SK-N-SH (cell line): Measurements from ENCODE around the gene PDXP. TPM values are rescaled to one million over a fixed set of nuclear protein-coding genes. Genes with fewer than 3 reads are reported as not detected.

Experiments used
- CTCF ChIA-PET: fragments of 300-600, 350-600 bp; formaldehyde crosslinking; extraction: SDS; loops from one replicate; lab custom pipeline; 2021; lab: Yijun Ruan, JAX
- POLR2A ChIA-PET: fragments of 350-600 bp; sonication (Branson Sonifier 250); formaldehyde crosslinking; extraction: SDS; loops from one replicate; lab custom pipeline; 2020; ENCODE audit warnings: antibody characterized with exemption, inconsistent platforms; lab: Yijun Ruan, JAX
- DNase-seq: peaks from one replicate; pipeline ENCODE4 v3.0.0; 2012
- H2AFZ ChIP-seq: fragments of 200-600 bp; sonication (generic); 2 replicates; pipeline ENCODE4 v1.8.1; 2016; ENCODE audit warnings: antibody characterized with exemption, mild to moderate bottlenecking, low read depth
- H3F3A ChIP-seq: fragments of 200-600 bp; sonication (generic); replicated peaks from 2 replicates; pipeline ENCODE3; 2016; ENCODE audit warnings: antibody characterized with exemption, mild to moderate bottlenecking; ENCODE audit not compliant: insufficient read depth
- H3K27ac ChIP-seq, 2 experiments: fragments of 200-500 bp in 1 of 2; fragments of 200-600 bp in 1 of 2; sonication (Bioruptor generic) in 1 of 2; sonication (generic), shearing (Covaris generic) in 1 of 2; 2 replicates each; pipeline versions ENCODE4 v1.5.1 to v1.6.1; 2014 to 2016; ENCODE audit warnings: low read depth in 2 of 2, inconsistent platforms in 1 of 2, low read length in 1 of 2, mild to moderate bottlenecking in 1 of 2, mixed read lengths in 1 of 2
- H3K27me3 ChIP-seq: fragments of 200-600 bp; sonication (generic), shearing (Covaris generic); 2 replicates; pipeline ENCODE4 v1.6.1; 2016; ENCODE audit warnings: mixed run types; ENCODE audit not compliant: insufficient read depth
- H3K36me3 ChIP-seq, 2 experiments: fragments of 200-500 bp in 1 of 2; fragments of 200-600 bp in 1 of 2; sonication (Bioruptor generic) in 1 of 2; sonication (generic) in 1 of 2; replicated peaks in 1 of 2; 2 replicates each; pipeline versions ENCODE3 to v1.5.1; 2014 to 2016; ENCODE audit warnings: low read length in 1 of 2, mild to moderate bottlenecking in 1 of 2; ENCODE audit not compliant: insufficient read depth in 2 of 2, control insufficient read depth in 1 of 2
- H3K4me1 ChIP-seq, 2 experiments: fragments of 200-500 bp in 1 of 2; fragments of 200-600 bp in 1 of 2; sonication (Bioruptor generic) in 1 of 2; sonication (generic), shearing (Covaris generic) in 1 of 2; 2 replicates each; pipeline versions ENCODE4 v1.5.1 to v1.6.1; 2014 to 2016; ENCODE audit warnings: low read depth in 1 of 2, low read length in 1 of 2, mixed run types in 1 of 2; ENCODE audit not compliant: insufficient read depth in 2 of 2, control insufficient read depth in 1 of 2
- H3K4me2 ChIP-seq: fragments of 200-600 bp; sonication (generic), shearing (Covaris generic); 2 replicates; pipeline ENCODE4 v1.6.1; 2017; ENCODE audit warnings: mixed run types
- H3K4me3 ChIP-seq, 2 experiments: fragments of 200-500 bp in 1 of 2; fragments of 200-600 bp in 1 of 2; sonication (Bioruptor generic) in 1 of 2; sonication (generic), shearing (Covaris generic) in 1 of 2; 2 replicates each; pipeline versions ENCODE4 v1.5.1 to v1.8.1; 2014 to 2016; ENCODE audit warnings: low read depth in 2 of 2, inconsistent platforms in 1 of 2, low read length in 1 of 2, mild to moderate bottlenecking in 1 of 2, mixed read lengths in 1 of 2, moderate library complexity in 1 of 2
- H3K79me2 ChIP-seq: fragments of 200-600 bp; sonication (generic); 2 replicates; pipeline ENCODE4 v1.8.1; 2017; ENCODE audit warnings: mild to moderate bottlenecking; ENCODE audit not compliant: insufficient read depth
- H3K9ac ChIP-seq: fragments of 200-600 bp; sonication (generic); 2 replicates; pipeline ENCODE4 v1.6.1; 2017; ENCODE audit warnings: mixed run types
- H3K9me2 ChIP-seq: fragments of 200-600 bp; sonication (generic); 2 replicates; pipeline ENCODE4 v1.6.1; 2017; ENCODE audit warnings: mixed run types
- H3K9me3 ChIP-seq: fragments of 200-600 bp; sonication (generic); 2 replicates; pipeline ENCODE4 v1.6.1; 2017; ENCODE audit warnings: mixed run types, mild to moderate bottlenecking, moderate library complexity
- H4K20me1 ChIP-seq: fragments of 200-600 bp; sonication (generic); 2 replicates; pipeline ENCODE4 v1.6.1; 2017; ENCODE audit warnings: mild to moderate bottlenecking, mixed run types; ENCODE audit not compliant: insufficient read depth
- EZH2phosphoT487 ChIP-seq: fragments of 200-600 bp; sonication (generic); IDR thresholded peaks from 2 replicates; pipeline ENCODE4 v1.6.1; 2017; ENCODE audit warnings: low read depth, mixed run types, mild to moderate bottlenecking, antibody characterized with exemption, moderate library complexity, borderline replicate concordance
- FOXJ3 ChIP-seq: sonication (generic); formaldehyde crosslinking; IDR thresholded peaks from 2 replicates; pipeline ENCODE4 v1.5.1; 2020; ENCODE audit warnings: mild to moderate bottlenecking, missing genetic modification reagents
- GATA2 ChIP-seq: sonication (generic); formaldehyde crosslinking; IDR thresholded peaks from 2 replicates; pipeline ENCODE4 v1.5.0; 2020; ENCODE audit warnings: mild to moderate bottlenecking, missing genetic modification reagents
- JUND ChIP-seq: IDR thresholded peaks from 2 replicates; pipeline ENCODE4 v1.4.0; 2012
- MEF2A ChIP-seq: IDR thresholded peaks from 2 replicates; pipeline ENCODE4 v1.4.0; 2012; ENCODE audit warnings: low read depth, borderline replicate concordance
- NFIC ChIP-seq: IDR thresholded peaks from 2 replicates; pipeline ENCODE4 v1.4.0; 2012; ENCODE audit warnings: borderline replicate concordance
- NRF1 ChIP-seq: IDR thresholded peaks from 2 replicates; pipeline ENCODE4 v1.6.1; 2012; ENCODE audit warnings: low read depth, mild to moderate bottlenecking, low read length
- PBX3 ChIP-seq: IDR thresholded peaks from 2 replicates; pipeline ENCODE4; 2012
- RXRA ChIP-seq: IDR thresholded peaks from 2 replicates; pipeline ENCODE4 v1.4.0; 2012; ENCODE audit warnings: low read depth, mild to moderate bottlenecking, borderline replicate concordance
- TAF1 ChIP-seq: IDR thresholded peaks from 2 replicates; pipeline ENCODE4 v1.6.1; 2012; ENCODE audit warnings: low read depth, mild to moderate bottlenecking, low read length, moderate library complexity, borderline replicate concordance
- TCF12 ChIP-seq: IDR thresholded peaks from 2 replicates; pipeline ENCODE4 v1.4.0; 2012
- TEAD4 ChIP-seq: IDR thresholded peaks from 2 replicates; pipeline ENCODE4 v1.4.0; 2012; ENCODE audit warnings: mild to moderate bottlenecking, borderline replicate concordance; ENCODE audit not compliant: insufficient read depth
- WGBS: methylation state at CpG from one replicate; pipeline ENCODE4 v1.1.6; 2017; ENCODE audit warnings: low lambda C conversion rate; 5-methylcytosine and 5-hydroxymethylcytosine counted together
- polyA plus RNA-seq, 3 experiments: library from polyadenylated mRNA; depleted of rRNA; stranded (reverse); fragments of >200 nt; gene quantifications; 2 replicates each; pipeline ENCODE4 v1.2.3, GENCODE V29; 2012
- TF ChIP-seq, protein P1 (sequence below): IDR thresholded peaks from 2 replicates; pipeline ENCODE4 v1.6.1; 2012; ENCODE audit warnings: mild to moderate bottlenecking, low read depth, low read length, moderate library complexity

PDXP gene
- polyA plus RNA-seq, 1 of the 3 experiments (the other 2 are of a cell fraction): 22.5 TPM

DNA sequence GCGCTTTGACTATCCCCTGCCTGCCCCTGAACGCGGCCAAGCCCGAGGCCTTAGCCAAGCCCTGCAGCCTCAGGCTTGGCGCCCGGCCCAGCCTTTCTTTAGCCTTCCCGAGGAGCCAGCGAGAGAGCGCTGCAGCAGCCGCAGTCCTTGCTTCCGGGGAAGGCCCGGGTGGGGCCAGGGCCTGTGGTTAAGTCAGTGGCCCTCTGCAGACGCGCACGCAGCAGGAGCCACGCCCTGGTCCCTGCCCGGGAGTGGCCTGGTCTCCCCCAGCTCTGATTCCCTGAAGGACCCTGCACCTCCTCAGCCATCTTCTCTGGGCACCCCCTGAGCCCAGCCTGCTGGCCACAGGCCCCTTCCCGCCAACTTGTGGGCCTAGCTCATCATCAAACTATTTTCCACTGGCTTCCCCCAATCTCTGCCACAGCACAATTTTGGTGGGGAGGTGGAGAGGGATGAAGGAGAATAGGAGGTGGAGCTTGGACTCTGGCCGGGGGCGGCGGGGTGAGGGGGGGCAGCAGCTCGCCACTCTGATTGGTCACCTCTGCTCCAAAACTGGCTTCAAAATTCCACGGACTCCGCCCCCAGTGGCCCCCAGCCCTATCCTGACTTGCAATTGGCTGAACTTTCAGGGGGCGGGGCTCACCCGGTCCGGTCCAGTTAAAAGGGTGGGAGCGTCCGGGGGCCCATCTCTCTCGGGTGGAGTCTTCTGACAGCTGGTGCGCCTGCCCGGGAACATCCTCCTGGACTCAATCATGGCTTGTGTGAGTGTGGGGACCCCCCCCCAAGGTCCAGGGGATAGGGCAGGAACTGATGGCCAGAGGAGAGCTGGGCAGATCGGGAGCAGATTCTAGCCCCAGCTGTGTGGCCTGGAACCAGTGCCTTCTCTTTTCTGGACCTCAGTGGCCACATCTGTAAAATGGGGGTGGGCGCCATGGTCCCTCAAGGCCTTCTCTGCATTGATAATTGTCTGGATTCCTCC is 16.7 kb downstream of the PDXP start, which contains the start of gene LGALS1 (continued):
- TF ChIP-seq, protein P1, sequence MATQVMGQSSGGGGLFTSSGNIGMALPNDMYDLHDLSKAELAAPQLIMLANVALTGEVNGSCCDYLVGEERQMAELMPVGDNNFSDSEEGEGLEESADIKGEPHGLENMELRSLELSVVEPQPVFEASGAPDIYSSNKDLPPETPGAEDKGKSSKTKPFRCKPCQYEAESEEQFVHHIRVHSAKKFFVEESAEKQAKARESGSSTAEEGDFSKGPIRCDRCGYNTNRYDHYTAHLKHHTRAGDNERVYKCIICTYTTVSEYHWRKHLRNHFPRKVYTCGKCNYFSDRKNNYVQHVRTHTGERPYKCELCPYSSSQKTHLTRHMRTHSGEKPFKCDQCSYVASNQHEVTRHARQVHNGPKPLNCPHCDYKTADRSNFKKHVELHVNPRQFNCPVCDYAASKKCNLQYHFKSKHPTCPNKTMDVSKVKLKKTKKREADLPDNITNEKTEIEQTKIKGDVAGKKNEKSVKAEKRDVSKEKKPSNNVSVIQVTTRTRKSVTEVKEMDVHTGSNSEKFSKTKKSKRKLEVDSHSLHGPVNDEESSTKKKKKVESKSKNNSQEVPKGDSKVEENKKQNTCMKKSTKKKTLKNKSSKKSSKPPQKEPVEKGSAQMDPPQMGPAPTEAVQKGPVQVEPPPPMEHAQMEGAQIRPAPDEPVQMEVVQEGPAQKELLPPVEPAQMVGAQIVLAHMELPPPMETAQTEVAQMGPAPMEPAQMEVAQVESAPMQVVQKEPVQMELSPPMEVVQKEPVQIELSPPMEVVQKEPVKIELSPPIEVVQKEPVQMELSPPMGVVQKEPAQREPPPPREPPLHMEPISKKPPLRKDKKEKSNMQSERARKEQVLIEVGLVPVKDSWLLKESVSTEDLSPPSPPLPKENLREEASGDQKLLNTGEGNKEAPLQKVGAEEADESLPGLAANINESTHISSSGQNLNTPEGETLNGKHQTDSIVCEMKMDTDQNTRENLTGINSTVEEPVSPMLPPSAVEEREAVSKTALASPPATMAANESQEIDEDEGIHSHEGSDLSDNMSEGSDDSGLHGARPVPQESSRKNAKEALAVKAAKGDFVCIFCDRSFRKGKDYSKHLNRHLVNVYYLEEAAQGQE: peak; percentile 8; the same call in 1 of the 2 replicates
- TF ChIP-seq TEAD4: 0 out of 2 replicates have a peak, but pooled peaks have one; percentile 22
- peak; percentile 84 for TF ChIP-seq TAF1
- TF ChIP-seq NRF1: peak; percentile 42; the same call in 1 of the 2 replicates
- no peak; the same call in 1 of the 2 replicates for TF ChIP-seq RXRA
- TF ChIP-seq MEF2A: no peak
- peak; percentile 62 for TF ChIP-seq TCF12
- TF ChIP-seq PBX3: peak; percentile 32
- peak; percentile 72 for TF ChIP-seq NFIC
- TF ChIP-seq FOXJ3: no peak
- no peak for TF ChIP-seq EZH2phosphoT487
- TF ChIP-seq GATA2: no peak

DNA sequence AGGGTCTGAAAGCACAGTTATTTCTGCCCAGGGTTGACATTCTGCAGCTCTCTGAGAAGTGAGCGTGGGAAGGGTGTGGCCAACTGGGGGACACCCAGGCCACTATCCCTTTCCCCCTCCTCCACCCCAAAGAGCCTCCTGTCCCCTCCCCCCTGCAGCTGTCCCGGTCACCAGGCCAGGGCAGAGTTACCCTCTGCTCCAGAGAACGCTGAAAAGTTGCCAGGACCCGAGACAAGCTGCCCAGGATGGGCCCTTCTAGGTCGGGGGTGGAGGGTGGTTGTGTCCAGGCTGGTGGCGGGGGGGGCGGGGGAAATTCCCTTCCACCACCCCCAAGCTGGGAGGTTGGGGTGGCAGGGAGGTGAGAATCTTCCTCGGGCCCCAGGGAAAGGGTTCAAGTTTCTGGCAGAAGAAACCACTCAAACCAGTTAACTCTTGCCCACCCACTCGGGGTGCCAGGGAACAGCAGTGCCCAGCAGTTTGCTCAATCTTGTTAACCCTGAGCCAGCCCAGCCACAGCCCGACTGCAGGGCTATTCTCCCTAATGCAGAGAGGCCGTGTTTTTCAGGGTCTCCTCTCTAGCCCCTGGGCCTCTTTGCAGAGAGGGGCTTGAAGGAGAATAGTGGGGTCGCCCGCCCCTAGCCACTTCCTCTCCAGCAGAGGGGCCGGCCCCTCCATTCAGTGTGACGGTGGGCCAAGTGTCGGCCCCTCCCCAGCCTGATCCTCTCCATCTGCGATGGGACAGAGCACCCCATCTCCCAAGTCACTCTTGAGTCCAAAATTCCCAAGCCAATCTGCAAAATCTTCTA is 17.6 kb downstream of the PDXP start:
- Histone ChIP-seq H3K27me3 (no peaks in the 10 kb centered on the region), H3F3A (peaks cover 61% of the 10 kb centered on the region), H3K9me3 (no peaks in the 10 kb centered on the region), H3K9ac (peak overlapping the region; percentile 94), H4K20me1 (peaks cover 42% of the 10 kb centered on the region), H2AFZ (no peak overlapping the region), H3K36me3 (peaks cover 17 to 29% of the 10 kb centered on the region in 2 experiments), H3K79me2 (peaks cover 37% of the 10 kb centered on the region), H3K9me2 (no peaks in the 10 kb centered on the region), H3K27ac (peak overlapping the region; percentile 94), H3K4me3 (peak overlapping the region; percentile 64 to 92), H3K4me1 (peaks cover 12 to 20% of the 10 kb centered on the region in 2 experiments; a peak in 2 of 4 replicates), H3K4me2 (peak overlapping the region; percentile 98)
- DNase-seq: peak; percentile 36
- WGBS: 3% methylated on average over 11 of the region's 17 CpGs
- TF ChIP-seq JUND: no peak
- 0 out of 2 replicates have a peak, but pooled peaks have one; percentile 9 for TF ChIP-seq PBX3
- no peak for TF ChIP-seq TAF1
- ChIA-PET CTCF (interaction anchor here (1.1 to 44.3 kb wide), 7 partner anchors 15 to 416 kb away, joined by 3 to 898 read pairs (median 5); partner anchors contain the start of genes GCAT, PDXP and SH3BP1), POLR2A (interaction anchor here (1.0 to 4.5 kb wide), 4 partner anchors 10 to 67 kb away, joined by 4 to 28 read pairs (median 8); partner anchors contain the start of genes GGA1, NOL12 and PDXP)
